Lung (tissue), 12 donors: ENCODE results near the gene ADNP2. TPM values are rescaled to one million over a fixed set of nuclear protein-coding genes. Genes with fewer than 3 reads are reported as not detected.

Source experiments
- ATAC-seq: fragments of 200-7000 bp; cut with Tn5 transposase; one replicate; pipeline ENCODE4 v1.9.1; 2020; ENCODE audit warnings: moderate number of reproducible peaks; ENCODE audit not compliant: insufficient read depth, low FRiP score
- DNase-seq, 3 donors: peaks; one replicate each; pipeline ENCODE4 v3.0.0-alpha.2; 2013 to 2017
- H3K27ac ChIP-seq, 2 donors: one replicate each; pipeline ENCODE4 v1.5.1; 2013; ENCODE audit warnings: mild to moderate bottlenecking in 2 of 2, moderate library complexity in 2 of 2, control low read depth in 1 of 2, inconsistent platforms in 1 of 2, low read depth in 1 of 2, low read length in 1 of 2
- H3K27me3 ChIP-seq, 3 donors: one replicate each; pipeline ENCODE4 v1.5.1; 2013; ENCODE audit warnings: low read length in 2 of 3; ENCODE audit not compliant: control insufficient read depth in 3 of 3, insufficient read depth in 3 of 3
- H3K36me3 ChIP-seq, 4 donors: one replicate each; pipeline ENCODE4 v1.5.1; 2013; ENCODE audit warnings: low read length in 4 of 4, mild to moderate bottlenecking in 1 of 4, moderate library complexity in 1 of 4; ENCODE audit not compliant: control insufficient read depth in 4 of 4, insufficient read depth in 4 of 4
- H3K4me1 ChIP-seq, 5 donors: one replicate each; pipeline ENCODE4 v1.5.1; 2013; ENCODE audit warnings: low read length in 5 of 5, mild to moderate bottlenecking in 2 of 5, moderate library complexity in 1 of 5; ENCODE audit not compliant: control insufficient read depth in 5 of 5, insufficient read depth in 5 of 5
- H3K4me3 ChIP-seq: one replicate; pipeline ENCODE4 v1.5.1; 2013; ENCODE audit warnings: mild to moderate bottlenecking, control low read depth, moderate library complexity
- H3K9ac ChIP-seq, 2 donors: one replicate each; pipeline ENCODE4 v1.5.1; 2013; ENCODE audit warnings: low read length in 2 of 2, control low read depth in 1 of 2; ENCODE audit not compliant: insufficient read depth in 1 of 2
- H3K9me3 ChIP-seq, 4 donors: one replicate each; pipeline ENCODE4 v1.5.1; 2013; ENCODE audit warnings: low read length in 3 of 4, mild to moderate bottlenecking in 1 of 4, moderate library complexity in 1 of 4; ENCODE audit not compliant: control insufficient read depth in 4 of 4, insufficient read depth in 3 of 4
- WGBS, 2 donors: extraction: QIAGEN DNeasy Blood & Tissue Kit; methylation state at CpG; one replicate each; pipeline ENCODE4 v1.1.7; 2013; 5-methylcytosine and 5-hydroxymethylcytosine counted together
- polyA plus RNA-seq, 2 donors: library from polyadenylated mRNA; stranded (reverse); fragments of 200-250 nt; gene quantifications; one replicate each; pipeline ENCODE4 v1.2.1, GENCODE V29; 2013
- total RNA-seq, 2 donors: library from RNA; depleted of rRNA in 1 of 2; stranded (reverse); fragments of >200 nt in 1 of 2; gene quantifications; one replicate each; pipeline ENCODE4 v1.2.1, GENCODE V29; 2014 to 2021
- TF ChIP-seq, protein P1 (sequence below): IDR thresholded peaks from 2 replicates; pipeline ENCODE4 v1.5.1; 2012; ENCODE audit warnings: mild to moderate bottlenecking; ENCODE audit errors: control extremely low read depth, extremely low read depth
- donor health status: control.
- donor health status: control.
- donor health status: Bipolar disorder and iron deficiency.
- donor health status: healthy.
- donor health status: DM: yes; HTN: yes; CAD: no.

Gene ADNP2
- total and polyA plus RNA-seq, 4 donors: 4.9 to 16.3 (median 12.1) TPM

- TF ChIP-seq, protein P1, sequence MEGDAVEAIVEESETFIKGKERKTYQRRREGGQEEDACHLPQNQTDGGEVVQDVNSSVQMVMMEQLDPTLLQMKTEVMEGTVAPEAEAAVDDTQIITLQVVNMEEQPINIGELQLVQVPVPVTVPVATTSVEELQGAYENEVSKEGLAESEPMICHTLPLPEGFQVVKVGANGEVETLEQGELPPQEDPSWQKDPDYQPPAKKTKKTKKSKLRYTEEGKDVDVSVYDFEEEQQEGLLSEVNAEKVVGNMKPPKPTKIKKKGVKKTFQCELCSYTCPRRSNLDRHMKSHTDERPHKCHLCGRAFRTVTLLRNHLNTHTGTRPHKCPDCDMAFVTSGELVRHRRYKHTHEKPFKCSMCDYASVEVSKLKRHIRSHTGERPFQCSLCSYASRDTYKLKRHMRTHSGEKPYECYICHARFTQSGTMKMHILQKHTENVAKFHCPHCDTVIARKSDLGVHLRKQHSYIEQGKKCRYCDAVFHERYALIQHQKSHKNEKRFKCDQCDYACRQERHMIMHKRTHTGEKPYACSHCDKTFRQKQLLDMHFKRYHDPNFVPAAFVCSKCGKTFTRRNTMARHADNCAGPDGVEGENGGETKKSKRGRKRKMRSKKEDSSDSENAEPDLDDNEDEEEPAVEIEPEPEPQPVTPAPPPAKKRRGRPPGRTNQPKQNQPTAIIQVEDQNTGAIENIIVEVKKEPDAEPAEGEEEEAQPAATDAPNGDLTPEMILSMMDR: no peak
- peaks cover 0 to 3% (median 0%) of the 10 kb centered on the region in 4 donors for H3K36me3 ChIP-seq
- H3K4me3 ChIP-seq: no peak overlapping the region
- DNase-seq: no peak
- ATAC-seq: no peak
- H3K9ac ChIP-seq: no peak overlapping the region
- WGBS, 2 donors: 79% methylated on average over 18 of the region's 18 CpGs
- H3K9me3 ChIP-seq: no peaks in the 10 kb centered on the region
- H3K4me1 ChIP-seq: peaks cover 0 to 9% (median 6%) of the 10 kb centered on the region in 5 donors
- H3K27ac ChIP-seq: no peak overlapping the region
- H3K27me3 ChIP-seq: no peaks in the 10 kb centered on the region
These were observed 66.6 kb downstream of the ADNP2 start for GRCh38 chr18:80175451-80176204.

- DNase-seq (peak; percentile 63 to 89 (median 74)), ATAC-seq (no peak)
- Histone ChIP-seq H3K27me3 (no peaks in the 10 kb centered on the region), H3K27ac (no peak overlapping the region), H3K4me3 (no peak overlapping the region), H3K9me3 (no peaks in the 10 kb centered on the region), H3K36me3 (peaks cover 0 to 3% (median 0%) of the 10 kb centered on the region in 4 donors), H3K9ac (no peak overlapping the region), H3K4me1 (peaks cover 0 to 8% (median 6%) of the 10 kb centered on the region in 5 donors)
- 58 to 75% methylated on average over 17 of the region's 17 CpGs for WGBS, 2 donors
- TF ChIP-seq, protein P1: no peak
These were observed 67.4 kb downstream of the ADNP2 start for GRCh38 chr18:80176334-80177073.

GRCh38 chr18:80177128-80177527 lies 68.1 kb downstream of the ADNP2 start:
- Histone ChIP-seq H3K4me1 (peaks cover 0 to 8% (median 6%) of the 10 kb centered on the region in 5 donors), H3K36me3 (peaks cover 0 to 3% (median 0%) of the 10 kb centered on the region in 4 donors), H3K27ac (no peak overlapping the region), H3K9ac (no peak overlapping the region), H3K27me3 (no peaks in the 10 kb centered on the region), H3K4me3 (no peak overlapping the region), H3K9me3 (no peaks in the 10 kb centered on the region)
- TF ChIP-seq, protein P1: no peak
- 86 to 89% methylated on average over 8 of the region's 8 CpGs for WGBS, 2 donors
- no peak for ATAC-seq
- no peak for DNase-seq
